HepG2 (cell line): ENCODE data around the gene SHISA9. TPM values are rescaled to one million over a fixed set of nuclear protein-coding genes. Genes with fewer than 3 reads are reported as not detected.

ENCODE experiments used
- DMAP1 ChIP-seq: IDR thresholded peaks from 2 replicates; pipeline ENCODE4 v1.6.1; 2016
- HDAC2 ChIP-seq: sonication (generic); formaldehyde crosslinking; IDR thresholded peaks from 2 replicates; pipeline ENCODE4 v1.4.0; 2020; ENCODE audit warnings: missing genetic modification reagents
- HMGA1 ChIP-seq: sonication (generic); formaldehyde crosslinking; conservative IDR thresholded peaks from 2 replicates; pipeline ENCODE4 v1.4.0; 2020; ENCODE audit warnings: missing genetic modification reagents
- KDM5A ChIP-seq: fragments of 200-600 bp; sonication (generic); IDR thresholded peaks from 2 replicates; pipeline ENCODE4 v1.7.0; 2018; ENCODE audit warnings: antibody characterized with exemption, mild to moderate bottlenecking, low read length, borderline replicate concordance
- MYC ChIP-seq: sonication (generic); formaldehyde crosslinking; IDR thresholded peaks from 2 replicates; pipeline ENCODE4 v1.9.0; 2021; ENCODE audit warnings: missing genetic modification reagents, borderline replicate concordance
- PAF1 ChIP-seq: IDR thresholded peaks from 2 replicates; pipeline ENCODE4 v1.6.1; 2016; ENCODE audit warnings: missing genetic modification reagents, missing compliant biosample characterization
- PHF5A ChIP-seq: IDR thresholded peaks from one replicate; pipeline ENCODE4 v1.6.1; 2018; ENCODE audit warnings: low read depth, missing genetic modification reagents; ENCODE audit not compliant: unreplicated experiment
- PPARG ChIP-seq: conservative IDR thresholded peaks from 2 replicates; pipeline ENCODE4 v1.6.1; 2016; ENCODE audit warnings: missing biosample characterization, missing genetic modification reagents
- TFAP4 ChIP-seq: sonication (generic); IDR thresholded peaks from 2 replicates; pipeline ENCODE4 v1.6.1; 2016; ENCODE audit warnings: low read depth, borderline replicate concordance
- TMF1 ChIP-seq: sonication (generic); formaldehyde crosslinking; IDR thresholded peaks from 2 replicates; pipeline ENCODE4 v1.8.1; 2022; ENCODE audit warnings: low read depth, missing genetic modification reagents
- ZBTB49 ChIP-seq: sonication (generic); formaldehyde crosslinking; IDR thresholded peaks from 2 replicates; pipeline ENCODE4 v1.4.0; 2020; ENCODE audit warnings: missing genetic modification reagents, borderline replicate concordance
- ZKSCAN5 ChIP-seq: sonication (generic); formaldehyde crosslinking; IDR thresholded peaks from 2 replicates; pipeline ENCODE4 v1.5.1; 2020; ENCODE audit warnings: mild to moderate bottlenecking, missing genetic modification reagents
- ZNF180 ChIP-seq: sonication (generic); formaldehyde crosslinking; IDR thresholded peaks from 2 replicates; pipeline ENCODE4 v1.4.0; 2020; ENCODE audit warnings: low read depth, missing genetic modification reagents, borderline replicate concordance
- ZNF484 ChIP-seq: sonication (generic); formaldehyde crosslinking; IDR thresholded peaks from 2 replicates; pipeline ENCODE4 v1.5.1; 2020; ENCODE audit warnings: mild to moderate bottlenecking, low read depth, missing genetic modification reagents, borderline replicate concordance
- ZNF598 ChIP-seq: sonication (generic); formaldehyde crosslinking; IDR thresholded peaks from 2 replicates; pipeline ENCODE4 v1.5.1; 2020; ENCODE audit warnings: mild to moderate bottlenecking, missing genetic modification reagents, borderline replicate concordance
- ZNF75D ChIP-seq: sonication (generic); formaldehyde crosslinking; IDR thresholded peaks from 2 replicates; pipeline ENCODE4 v1.8.1; 2023; ENCODE audit warnings: missing genetic modification reagents, mild to moderate bottlenecking, borderline replicate concordance
- polyA plus RNA-seq, 8 experiments: library from polyadenylated mRNA; depleted of rRNA in 3 of 8; stranded (reverse) in 7 of 8; unstranded in 1 of 8; fragments of >200 nt; fragmentation: Illumina TruSeq in 4 of 8; extraction: Trizol in 4 of 8; gene quantifications; 2 replicates each; pipeline versions ENCODE4 v1.2.1 to v1.2.3, GENCODE V29; 2011 to 2016; ENCODE audit warnings: low read depth in 4 of 8, missing spikeins in 1 of 8, mixed read lengths in 1 of 8; ENCODE audit not compliant: insufficient read depth in 1 of 8
- total RNA-seq, 5 experiments: library from RNA; depleted of rRNA; stranded (reverse); fragments of >200 nt; fragmentation: Illumina TruSeq; extraction: Trizol; gene quantifications; 2 replicates each; pipeline ENCODE4 v1.2.3, GENCODE V29; 2016; ENCODE audit warnings: low read depth in 1 of 5
- TF ChIP-seq, protein P1 (sequence below): sonication (generic); formaldehyde crosslinking; IDR thresholded peaks from 2 replicates; pipeline ENCODE4 v1.4.0; 2020; ENCODE audit warnings: missing genetic modification reagents
- TF ChIP-seq, protein P2 (sequence below), 2 experiments: sonication (generic) in 1 of 2; formaldehyde crosslinking in 1 of 2; IDR thresholded peaks; 2 replicates each; pipeline versions ENCODE4 v1.6.1 to v1.9.0; 2014 to 2022; ENCODE audit warnings: antibody characterized with exemption in 1 of 2, borderline replicate concordance in 1 of 2, inconsistent platforms in 1 of 2, low read depth in 1 of 2, missing genetic modification reagents in 1 of 2

SHISA9 gene
- total and polyA plus RNA-seq, 2 of the 13 experiments (the other 11 are each of a cell fraction or from before 2014, with no cell fraction given) = 0.01 TPM; not detected in 1

DNA sequence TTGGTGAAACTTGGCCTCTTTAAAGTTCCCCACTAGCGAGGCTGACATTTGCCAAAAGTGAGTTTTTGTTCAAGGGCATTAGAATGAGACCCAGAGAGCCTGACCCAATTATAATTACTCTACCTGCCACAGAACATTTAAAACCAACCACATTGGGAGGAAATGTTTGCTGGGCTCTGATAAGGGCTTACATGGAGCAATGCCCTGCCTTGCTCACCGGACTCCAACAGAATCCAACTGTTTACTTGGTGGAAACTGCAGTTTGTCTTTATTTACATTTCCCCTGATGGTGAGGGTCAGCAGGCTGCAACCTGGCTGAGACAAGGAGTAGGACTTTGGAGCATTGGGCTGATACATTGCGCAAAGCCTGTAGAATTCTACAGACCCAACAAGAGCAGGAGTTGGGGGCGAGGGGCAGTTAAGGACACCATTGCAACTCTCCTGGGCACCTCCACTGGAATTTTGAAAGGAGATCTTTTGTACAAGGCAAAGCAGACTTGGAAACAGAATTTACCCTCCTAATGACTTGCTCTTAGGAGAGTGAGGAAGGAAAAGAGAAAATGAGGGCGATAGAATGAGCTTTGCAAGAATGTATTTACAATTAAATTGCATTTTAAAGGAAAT lies 368.6 kb downstream of the SHISA9 start (continued):
- TF ChIP-seq ZBTB49 (CRISPR knock-in tag) (peak; percentile 93; the same call in 1 of the 2 replicates), PHF5A (CRISPR knock-in tag) (peak; percentile 69), TMF1 (CRISPR knock-in tag) (0 out of 2 replicates have a peak, but pooled peaks have one; percentile 36), MYC (CRISPR knock-in tag) (peak; percentile 65; the same call in 1 of the 2 replicates), ZNF180 (no peak), ZNF484 (CRISPR knock-in tag) (no peak; the same call in 1 of the 2 replicates), ZKSCAN5 (CRISPR knock-in tag) (no peak), HDAC2 (CRISPR knock-in tag) (peak; percentile 99), ZNF598 (CRISPR knock-in tag) (no peak; the same call in 1 of the 2 replicates), PPARG (CRISPR knock-in tag) (peak; percentile 80; the same call in 1 of the 2 replicates), ZNF75D (no peak), PAF1 (CRISPR knock-in tag) (no peak), HMGA1 (CRISPR knock-in tag) (no peak), TFAP4 (peak; percentile 92), KDM5A (no peak), DMAP1 (CRISPR knock-in tag) (peak; percentile 70; the same call in 1 of the 2 replicates)
- TF ChIP-seq, protein P1, sequence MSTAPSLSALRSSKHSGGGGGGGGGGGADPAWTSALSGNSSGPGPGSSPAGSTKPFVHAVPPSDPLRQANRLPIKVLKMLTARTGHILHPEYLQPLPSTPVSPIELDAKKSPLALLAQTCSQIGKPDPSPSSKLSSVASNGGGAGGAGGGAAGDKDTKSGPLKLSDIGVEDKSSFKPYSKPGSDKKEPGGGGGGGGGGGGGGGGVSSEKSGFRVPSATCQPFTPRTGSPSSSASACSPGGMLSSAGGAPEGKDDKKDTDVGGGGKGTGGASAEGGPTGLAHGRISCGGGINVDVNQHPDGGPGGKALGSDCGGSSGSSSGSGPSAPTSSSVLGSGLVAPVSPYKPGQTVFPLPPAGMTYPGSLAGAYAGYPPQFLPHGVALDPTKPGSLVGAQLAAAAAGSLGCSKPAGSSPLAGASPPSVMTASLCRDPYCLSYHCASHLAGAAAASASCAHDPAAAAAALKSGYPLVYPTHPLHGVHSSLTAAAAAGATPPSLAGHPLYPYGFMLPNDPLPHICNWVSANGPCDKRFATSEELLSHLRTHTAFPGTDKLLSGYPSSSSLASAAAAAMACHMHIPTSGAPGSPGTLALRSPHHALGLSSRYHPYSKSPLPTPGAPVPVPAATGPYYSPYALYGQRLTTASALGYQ (CRISPR knock-in tag) = peak; percentile 91
- TF ChIP-seq, protein P2, sequence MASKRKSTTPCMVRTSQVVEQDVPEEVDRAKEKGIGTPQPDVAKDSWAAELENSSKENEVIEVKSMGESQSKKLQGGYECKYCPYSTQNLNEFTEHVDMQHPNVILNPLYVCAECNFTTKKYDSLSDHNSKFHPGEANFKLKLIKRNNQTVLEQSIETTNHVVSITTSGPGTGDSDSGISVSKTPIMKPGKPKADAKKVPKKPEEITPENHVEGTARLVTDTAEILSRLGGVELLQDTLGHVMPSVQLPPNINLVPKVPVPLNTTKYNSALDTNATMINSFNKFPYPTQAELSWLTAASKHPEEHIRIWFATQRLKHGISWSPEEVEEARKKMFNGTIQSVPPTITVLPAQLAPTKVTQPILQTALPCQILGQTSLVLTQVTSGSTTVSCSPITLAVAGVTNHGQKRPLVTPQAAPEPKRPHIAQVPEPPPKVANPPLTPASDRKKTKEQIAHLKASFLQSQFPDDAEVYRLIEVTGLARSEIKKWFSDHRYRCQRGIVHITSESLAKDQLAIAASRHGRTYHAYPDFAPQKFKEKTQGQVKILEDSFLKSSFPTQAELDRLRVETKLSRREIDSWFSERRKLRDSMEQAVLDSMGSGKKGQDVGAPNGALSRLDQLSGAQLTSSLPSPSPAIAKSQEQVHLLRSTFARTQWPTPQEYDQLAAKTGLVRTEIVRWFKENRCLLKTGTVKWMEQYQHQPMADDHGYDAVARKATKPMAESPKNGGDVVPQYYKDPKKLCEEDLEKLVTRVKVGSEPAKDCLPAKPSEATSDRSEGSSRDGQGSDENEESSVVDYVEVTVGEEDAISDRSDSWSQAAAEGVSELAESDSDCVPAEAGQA (IDR thresholded peaks at IDR 0.05; ENCODE audit: low read depth) = peak; percentile 81
- TF ChIP-seq, protein P2 (CRISPR knock-in tag; IDR thresholded peaks at IDR 0.05; ENCODE audit: borderline replicate concordance) = no peak; the same call in 1 of the 2 replicates
